Measurements from ENCODE around the gene SARS1.
A peak's percentile ranks its signal among the peaks of the same experiment; 100 is the strongest.

The SARS1 gene

DNA sequence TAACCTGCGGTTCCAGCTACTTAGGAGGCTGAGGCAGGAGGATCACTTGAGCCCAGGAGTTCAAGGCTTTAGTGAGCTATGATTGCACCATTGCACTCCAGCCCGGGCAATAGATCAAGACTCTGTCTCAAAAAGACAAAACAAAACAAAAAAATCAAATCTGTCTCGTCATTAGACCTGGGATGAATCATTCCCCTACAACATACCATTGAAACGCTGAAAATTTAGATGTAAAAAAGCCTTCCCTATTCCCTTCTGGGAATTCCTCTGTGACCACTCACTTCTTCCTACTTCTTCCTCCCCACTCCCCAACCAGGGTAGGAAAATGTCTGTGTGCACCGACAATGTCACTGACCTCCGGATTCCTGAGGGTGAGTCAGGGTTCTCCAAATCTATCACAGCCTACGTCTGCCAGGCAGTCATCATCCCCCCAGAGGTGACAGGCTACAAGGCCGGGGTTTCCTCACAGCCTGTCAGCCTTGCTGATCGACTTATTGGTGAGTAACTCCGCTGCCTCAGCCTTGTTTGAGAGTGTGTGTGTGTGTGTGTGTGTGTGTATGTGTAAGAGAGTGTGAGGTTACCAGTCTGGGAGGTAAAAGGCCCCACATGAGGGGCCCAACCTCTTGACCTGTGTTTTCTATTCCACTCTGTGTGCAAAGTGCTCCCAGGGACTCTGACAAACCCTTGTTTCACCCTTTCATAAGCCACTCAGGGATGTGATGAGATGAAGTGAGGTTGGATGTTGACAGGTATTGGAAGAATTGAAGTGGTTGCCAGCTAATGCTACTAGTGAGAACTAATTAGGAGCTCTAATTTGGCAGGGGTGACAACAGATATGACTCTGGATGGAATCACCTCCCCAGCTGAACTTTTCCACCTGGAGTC is 16.3 kb upstream of the SARS1 start:
- no peak for DNase-seq (ENCODE audit: low spot score)
- TF ChIP-seq CTCF (IDR thresholded peaks at IDR 0.05; ENCODE audit: extremely low read depth, missing control alignments) = no peak

- DNase-seq (ENCODE audit: low spot score) = no peak
- no peak for TF ChIP-seq CTCF (IDR thresholded peaks at IDR 0.05; ENCODE audit: extremely low read depth, missing control alignments)
Measured at GRCh38 chr1:109198043-109198695, 15.5 kb upstream of the SARS1 start.

DNA sequence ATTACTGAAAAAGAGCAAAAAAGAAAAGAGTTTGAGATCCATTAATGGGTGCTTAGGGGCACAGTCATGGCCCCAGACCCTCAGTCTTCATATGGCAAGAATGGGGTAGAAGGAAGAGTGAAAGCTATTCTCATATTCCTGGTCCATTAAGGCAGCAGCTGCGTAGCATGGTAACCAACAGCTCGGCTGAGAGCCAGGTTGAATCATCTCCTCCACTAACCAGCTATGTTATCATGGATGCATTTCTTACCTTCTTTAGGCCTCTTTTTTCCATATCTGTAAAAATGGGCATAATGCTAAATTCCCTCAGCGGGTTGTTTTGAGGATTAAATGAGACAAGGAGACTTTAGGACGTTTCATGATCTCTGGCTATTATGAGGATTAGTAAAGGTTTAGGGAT is 15.0 kb upstream of the SARS1 start:
- no peak for DNase-seq (ENCODE audit: low spot score)
- TF ChIP-seq CTCF (IDR thresholded peaks at IDR 0.05; ENCODE audit: extremely low read depth, missing control alignments) = no peak

DNA sequence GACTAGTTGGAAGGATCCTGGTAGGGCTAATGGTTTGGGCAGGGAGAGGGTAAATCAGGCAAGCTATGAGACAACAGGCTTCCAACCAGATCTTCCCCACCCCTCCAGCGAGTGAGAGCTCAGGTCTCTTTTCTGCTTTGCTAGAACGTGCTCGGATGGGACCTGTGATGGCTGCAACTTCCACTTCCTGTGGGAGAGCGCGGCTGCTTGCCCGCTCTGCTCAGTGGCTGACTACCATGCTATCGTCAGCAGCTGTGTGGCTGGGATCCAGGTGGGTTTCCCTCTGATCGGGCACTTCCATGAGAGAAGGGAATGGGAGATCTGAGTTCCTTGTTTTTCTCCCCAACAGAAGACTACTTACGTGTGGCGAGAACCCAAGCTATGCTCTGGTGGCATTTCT is 14.0 kb upstream of the SARS1 start:
- no peak for DNase-seq (ENCODE audit: low spot score)

GRCh38 chr1:109201123-109201703 is 12.5 kb upstream of the SARS1 start:
- peak; percentile 63 for DNase-seq (ENCODE audit: low spot score)
- TF ChIP-seq CTCF (IDR thresholded peaks at IDR 0.05; ENCODE audit: extremely low read depth, missing control alignments) = peak; percentile 47

More for the DNA sequence above, 14.0 kb upstream of the SARS1 start:
- TF ChIP-seq CTCF (IDR thresholded peaks at IDR 0.05; ENCODE audit: extremely low read depth, missing control alignments) = no peak

DNA sequence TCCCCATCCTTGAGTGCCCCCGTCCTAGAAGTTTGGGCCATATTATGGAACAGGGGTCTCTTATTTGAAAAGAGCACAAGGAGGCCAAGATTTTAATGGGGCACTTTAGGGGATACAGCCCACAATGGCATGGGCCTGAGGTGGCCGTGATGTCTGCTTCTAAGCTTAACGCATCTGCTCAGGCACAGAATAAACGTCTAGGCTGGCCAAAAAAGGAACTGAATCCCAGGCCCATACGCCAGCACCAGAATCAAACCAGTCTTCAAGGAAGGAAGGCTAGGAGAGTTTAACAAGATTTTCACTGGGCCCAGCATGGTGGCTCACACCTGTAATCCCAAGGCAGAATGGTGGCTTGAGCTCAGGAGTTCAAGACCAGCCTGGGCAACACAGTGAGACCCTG is 9.2 kb upstream of the SARS1 start:
- no peak for DNase-seq (ENCODE audit: low spot score)
- TF ChIP-seq CTCF (IDR thresholded peaks at IDR 0.05; ENCODE audit: extremely low read depth, missing control alignments) = no peak

- TF ChIP-seq CTCF (IDR thresholded peaks at IDR 0.05; ENCODE audit: extremely low read depth, missing control alignments) = no peak
- no peak for DNase-seq (ENCODE audit: low spot score)
Measured at GRCh38 chr1:109206339-109206738, 7.4 kb upstream of the SARS1 start.

All from GM20000 (cell line).